Activated CD8-positive, alpha-beta memory T cell treated with anti-CD3 and anti-CD28 coated beads, Interleukin-2, amount 50 U/mL, for 48 hours (primary cell): Measurements from ENCODE around the gene MYO19.

ENCODE experiments used
- DNase-seq: peaks from one replicate; pipeline ENCODE4 v3.0.0-alpha.2; 2020

The MYO19 gene

GRCh38 chr17:36527621-36528250, 6.9 kb downstream of the MYO19 start:
- peak; percentile 43 for DNase-seq

- DNase-seq: peak; percentile 45
Measured at GRCh38 chr17:36525888-36526287, 8.8 kb downstream of the MYO19 start.

GRCh38 chr17:36525113-36525512, 9.6 kb downstream of the MYO19 start:
- peak; percentile 36 for DNase-seq

DNA sequence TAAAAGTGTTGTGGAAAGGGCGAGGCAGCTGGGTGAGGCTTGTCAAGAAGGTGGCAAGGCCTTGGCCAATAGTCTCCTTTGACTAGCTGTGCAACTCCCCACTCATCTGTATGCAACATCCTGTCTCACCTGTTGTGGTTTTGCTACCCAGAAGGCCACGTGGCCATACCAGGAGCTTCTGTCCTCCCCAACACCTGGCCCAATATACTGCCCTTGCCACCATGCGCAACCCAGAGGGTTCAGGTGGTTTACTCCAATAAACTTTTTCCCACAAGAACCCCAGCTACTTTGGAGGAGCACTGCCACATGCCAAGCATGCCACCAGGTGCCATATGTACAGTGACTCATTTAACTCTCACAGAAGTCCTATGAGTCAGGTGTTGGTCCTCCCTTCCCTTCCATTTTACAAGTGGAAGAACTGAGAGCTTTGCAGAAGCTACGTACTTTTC, 10.2 kb downstream of the MYO19 start:
- peak; percentile 54 for DNase-seq

DNA sequence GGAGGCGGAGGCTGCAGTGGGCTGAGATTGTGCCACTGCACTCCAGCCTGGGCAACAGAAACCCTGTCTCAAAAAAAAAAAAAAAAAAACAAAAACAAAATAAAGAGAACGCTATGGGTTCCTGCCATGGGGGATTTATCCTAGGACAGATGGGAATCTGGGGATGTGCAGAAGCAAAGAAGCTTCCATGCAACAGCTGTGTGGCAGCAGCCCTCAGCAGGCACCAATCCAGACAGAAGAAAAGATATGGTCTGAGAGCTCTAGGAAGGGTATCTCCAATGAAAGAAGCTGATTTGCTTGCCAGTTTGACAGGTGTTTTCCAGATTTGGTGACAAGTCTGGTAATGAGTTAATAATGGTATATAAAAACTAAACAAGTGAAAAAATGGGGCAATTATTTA, 11.6 kb downstream of the MYO19 start:
- DNase-seq: no peak

GRCh38 chr17:36515837-36516236, 18.8 kb downstream of the MYO19 start:
- DNase-seq: peak; percentile 17

- DNase-seq: peak; percentile 42
Measured at GRCh38 chr17:36514856-36515255, 19.8 kb downstream of the MYO19 start.

- DNase-seq: no peak
Measured at GRCh38 chr17:36512641-36513040, 22.0 kb downstream of the MYO19 start.

DNA sequence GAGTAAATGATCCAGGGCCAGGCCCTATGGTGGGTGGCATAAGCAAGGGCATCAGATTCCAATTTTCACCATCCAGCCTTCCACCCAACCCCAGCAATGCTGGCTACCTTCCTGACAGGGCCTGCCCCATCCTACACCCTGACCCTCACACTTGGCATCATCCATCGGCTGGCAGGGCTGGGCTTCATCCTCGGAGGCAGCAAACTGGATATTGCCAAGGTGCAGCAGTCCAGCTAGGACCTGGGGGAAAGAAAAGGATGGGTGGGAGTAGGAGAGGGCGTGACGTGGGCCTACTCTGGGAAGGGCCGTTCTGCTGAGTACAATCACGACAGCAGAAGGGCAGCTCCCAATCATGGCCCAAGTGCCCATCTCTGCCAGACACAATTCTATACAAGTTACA, 23.5 kb downstream of the MYO19 start:
- peak; percentile 42 for DNase-seq

DNA sequence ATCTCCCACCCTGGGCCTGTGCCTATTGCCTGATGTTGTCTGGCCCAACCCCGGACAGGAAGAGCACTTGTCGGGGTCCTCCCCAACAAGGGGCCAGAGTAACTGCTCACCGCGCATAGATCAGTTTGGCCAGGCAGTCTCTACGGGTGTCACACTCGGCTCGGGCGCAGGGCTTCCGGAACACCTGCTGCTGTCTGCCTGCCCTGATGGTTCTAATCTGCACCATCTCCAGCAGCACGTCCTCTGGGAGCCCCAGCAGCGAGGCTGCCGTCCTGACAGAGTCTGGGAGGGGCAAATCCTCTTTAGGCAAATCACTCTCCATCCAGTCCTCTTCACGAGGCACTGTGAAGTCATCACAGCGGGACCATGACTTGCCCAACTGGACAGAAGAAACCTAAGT, 24.0 kb downstream of the MYO19 start:
- DNase-seq: peak; percentile 48

DNA sequence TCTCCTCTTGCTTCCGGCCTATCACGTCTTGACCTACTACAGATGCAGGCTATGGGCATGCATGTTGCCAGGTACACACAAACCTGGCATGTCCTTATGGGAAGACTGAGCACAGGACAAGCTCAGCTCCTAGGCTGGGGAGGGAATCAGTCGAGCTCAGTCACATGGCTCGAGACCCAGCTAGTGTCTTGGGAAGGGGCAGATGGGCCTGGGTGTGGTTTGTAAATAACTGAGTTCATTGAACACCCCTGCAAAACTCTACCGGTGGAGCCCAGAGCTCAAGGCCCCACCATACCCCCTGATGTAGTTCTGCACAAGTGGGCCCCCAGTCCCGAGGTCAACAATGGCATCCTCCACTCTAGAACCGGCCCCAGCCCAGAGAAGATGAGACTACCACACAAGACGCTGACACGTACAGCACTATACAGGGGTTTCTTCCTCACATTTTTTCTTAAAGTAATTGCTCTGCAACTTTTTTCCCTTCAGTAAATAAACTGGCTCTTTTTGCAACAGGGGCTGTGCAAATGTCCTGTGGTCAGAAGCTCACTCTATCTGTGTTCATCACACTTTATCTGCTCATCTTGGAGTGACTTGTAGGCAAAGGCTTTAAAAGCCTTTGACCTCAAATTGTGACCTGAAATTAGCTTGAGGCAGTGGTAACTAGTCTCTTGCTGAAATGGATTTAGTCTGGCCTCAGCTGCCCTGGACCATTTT, 25.2 kb downstream of the MYO19 start:
- peak; percentile 42 for DNase-seq

- peak; percentile 39 for DNase-seq
Measured at GRCh38 chr17:36508439-36508838, 26.2 kb downstream of the MYO19 start.

DNA sequence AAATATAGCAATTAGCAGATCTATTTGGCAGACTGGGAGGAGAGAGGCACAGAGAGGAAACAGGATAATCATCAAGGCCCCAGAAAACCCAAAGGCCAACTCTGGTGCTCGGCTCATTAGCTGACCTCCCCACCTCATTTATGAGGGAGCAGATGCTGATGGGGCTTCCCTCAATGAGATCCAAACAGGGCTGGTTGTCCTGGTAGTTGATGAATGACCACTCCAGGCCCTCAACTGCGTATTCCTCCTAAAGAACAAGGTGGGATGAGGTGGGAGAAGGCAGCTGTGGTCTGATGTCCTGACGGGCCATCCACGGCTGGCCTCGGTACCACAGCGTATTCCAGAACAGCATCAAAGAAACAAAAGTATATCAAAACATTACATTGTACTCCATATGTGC, 27.4 kb downstream of the MYO19 start:
- peak; percentile 25 for DNase-seq

DNA sequence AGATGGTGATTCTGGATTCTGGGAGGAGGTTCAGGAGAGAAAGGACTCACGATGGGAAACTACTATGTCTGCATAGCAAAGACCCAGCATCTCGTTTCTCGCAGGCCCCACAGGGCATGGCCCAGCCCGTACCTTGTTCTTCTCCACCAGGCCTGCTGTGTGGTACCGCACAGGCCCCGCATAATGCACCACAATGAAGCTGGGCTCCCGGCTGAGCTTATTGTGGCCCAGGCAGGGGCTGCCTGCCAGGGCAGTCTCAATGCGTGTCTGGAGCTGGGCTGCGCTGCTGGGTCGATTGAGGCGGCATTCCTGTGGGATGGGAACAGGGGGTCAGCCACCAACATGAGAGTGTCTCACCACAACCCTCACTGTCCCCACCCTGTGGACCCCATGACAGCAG, 27.8 kb downstream of the MYO19 start:
- peak; percentile 33 for DNase-seq

DNA sequence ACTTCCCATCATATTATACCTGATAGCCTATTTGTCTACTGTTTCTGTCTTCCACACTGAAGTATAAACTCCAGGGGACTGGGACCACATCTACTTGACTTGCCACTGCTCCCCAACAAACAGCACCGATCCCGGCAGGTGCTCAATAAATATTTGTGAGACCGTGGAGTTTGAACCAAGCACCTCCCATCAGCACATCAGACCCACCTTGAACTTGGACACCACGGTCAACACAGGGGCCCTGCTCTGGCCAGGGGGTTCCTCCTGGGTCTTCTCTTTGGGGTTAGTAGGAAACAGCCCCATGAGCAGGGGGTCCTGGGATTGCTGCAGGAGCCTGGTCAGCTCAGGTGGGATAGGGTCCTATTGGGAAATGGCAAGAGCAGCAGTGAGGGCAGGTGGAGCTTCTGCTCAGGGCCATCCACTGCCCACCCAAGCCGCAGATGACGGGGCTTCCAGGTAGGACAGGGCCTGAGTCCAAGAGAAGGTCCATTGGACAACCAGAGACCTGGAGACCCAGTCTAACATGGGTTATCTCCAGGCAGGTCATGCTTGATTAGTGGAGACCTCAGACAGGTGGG, 28.3 kb downstream of the MYO19 start:
- DNase-seq: peak; percentile 33

- peak; percentile 39 for DNase-seq
Measured at GRCh38 chr17:36505171-36505570, 29.5 kb downstream of the MYO19 start.

DNA sequence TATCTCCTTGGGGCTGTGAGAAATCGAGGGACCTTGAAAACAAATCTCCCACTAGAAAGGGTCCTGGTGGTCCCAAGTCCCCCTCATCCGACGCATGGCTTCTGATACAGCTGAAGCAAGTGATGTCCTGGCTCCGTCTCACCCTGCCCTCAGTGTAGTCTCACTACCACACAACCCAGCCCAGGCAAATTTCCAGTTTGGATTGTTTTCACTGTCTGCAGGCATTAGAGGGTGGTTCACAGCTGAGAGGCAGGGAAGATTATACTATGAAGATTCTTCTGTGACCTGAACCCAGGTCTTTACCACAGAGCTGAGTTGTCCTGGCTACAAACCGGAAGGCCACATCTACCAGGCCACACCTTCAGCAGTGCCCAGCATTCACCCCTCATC, 30.5 kb downstream of the MYO19 start:
- no peak for DNase-seq

- peak; percentile 42 for DNase-seq
Measured at GRCh38 chr17:36503456-36504155, 31.1 kb downstream of the MYO19 start.

DNA sequence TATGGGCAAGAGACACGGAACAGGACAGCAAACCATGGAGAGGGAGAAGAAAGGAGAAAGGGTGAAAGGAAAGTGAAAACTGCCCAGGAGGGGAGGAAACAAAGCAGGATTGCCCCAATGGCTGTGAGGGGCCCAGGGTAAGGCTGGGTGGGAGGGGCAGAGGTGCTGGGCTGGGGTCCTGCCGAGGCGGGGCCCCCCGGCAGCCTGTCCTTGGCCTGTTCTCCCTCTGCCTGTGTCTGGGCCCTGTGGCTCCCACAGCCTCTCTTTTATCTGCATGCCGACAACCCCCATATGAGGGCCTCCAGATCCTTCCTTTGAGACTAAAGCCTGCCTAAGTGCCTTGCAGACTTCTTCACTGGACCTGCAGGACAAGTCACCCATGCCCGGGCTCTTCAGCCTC, 32.7 kb downstream of the MYO19 start:
- DNase-seq: peak; percentile 42

DNA sequence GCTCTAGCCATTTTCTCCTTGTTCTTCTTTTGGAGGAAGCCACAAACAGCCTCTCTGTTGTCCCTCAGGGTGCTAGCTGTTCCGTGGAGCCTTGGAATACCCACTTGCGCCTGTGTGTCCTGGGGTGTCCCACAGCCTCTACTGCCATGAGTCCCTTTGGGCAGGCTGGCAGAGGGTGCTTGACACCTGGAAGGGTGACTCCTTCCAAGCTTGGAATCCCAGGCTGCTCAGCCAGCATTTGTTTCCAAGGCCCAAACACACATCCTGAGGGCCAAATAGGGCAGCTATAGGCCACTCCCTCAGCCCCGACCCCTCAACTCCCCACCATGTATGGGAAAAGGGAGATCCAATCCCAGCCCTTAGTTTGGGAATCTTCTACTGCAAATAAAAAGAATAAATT, 33.3 kb downstream of the MYO19 start:
- peak; percentile 43 for DNase-seq

DNA sequence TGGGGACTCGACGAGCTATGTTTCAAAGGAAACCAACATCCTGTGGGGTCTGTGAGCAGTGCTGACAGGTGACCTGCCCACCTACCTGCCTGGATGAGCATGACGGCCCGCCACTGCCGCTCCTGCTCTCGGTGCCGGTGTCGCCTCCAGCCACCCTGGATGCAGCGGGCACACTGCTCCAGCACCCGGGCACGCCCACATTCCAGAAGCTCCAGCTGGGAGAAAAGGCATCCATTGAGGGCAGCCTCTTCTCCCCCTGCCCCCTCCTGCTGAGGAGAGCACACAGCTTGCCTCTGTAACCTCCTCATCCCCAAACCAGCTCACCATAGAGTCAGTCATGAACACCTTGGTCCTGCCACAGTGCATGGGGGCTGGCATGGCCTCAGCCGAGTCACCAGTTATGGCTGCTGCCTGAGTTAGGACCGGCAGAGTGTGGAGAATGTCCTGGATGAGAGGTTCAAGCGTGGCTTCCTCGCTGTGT, 33.9 kb downstream of the MYO19 start:
- DNase-seq: peak; percentile 46

DNA sequence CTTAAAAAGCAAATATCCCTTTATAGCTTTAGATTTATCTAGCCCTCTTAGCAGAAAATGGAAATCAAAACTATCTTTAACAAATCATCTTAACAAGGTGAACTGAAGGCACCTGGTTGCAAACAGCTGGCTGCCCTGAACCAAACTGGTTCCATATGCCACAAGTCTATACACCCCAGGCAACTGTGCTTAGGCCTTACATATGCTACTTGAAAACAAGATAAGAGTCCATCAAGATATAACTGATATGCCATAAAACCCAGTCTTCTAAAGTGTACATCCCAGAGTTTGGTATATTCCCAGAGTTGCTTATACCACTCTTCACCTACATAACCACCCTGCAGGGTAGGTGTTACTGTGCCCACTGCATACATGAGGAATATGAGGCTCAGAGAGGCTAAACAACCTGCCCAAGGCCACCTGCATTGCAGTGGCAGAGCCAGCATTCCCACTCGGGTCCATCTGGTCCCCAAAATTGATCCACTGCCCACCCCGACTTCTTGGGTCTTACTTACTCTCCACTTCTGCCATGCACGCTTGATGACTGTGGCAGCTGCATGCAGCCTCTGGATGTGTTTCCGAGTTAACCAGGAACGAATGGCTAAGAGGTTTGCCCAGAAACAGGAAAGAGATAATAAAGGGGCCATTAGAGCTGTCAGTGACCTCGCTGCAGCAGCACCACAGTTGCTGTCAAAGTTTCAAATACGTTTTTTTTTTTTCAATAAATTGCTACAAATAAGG, 35.9 kb downstream of the MYO19 start:
- DNase-seq: peak; percentile 42

DNA sequence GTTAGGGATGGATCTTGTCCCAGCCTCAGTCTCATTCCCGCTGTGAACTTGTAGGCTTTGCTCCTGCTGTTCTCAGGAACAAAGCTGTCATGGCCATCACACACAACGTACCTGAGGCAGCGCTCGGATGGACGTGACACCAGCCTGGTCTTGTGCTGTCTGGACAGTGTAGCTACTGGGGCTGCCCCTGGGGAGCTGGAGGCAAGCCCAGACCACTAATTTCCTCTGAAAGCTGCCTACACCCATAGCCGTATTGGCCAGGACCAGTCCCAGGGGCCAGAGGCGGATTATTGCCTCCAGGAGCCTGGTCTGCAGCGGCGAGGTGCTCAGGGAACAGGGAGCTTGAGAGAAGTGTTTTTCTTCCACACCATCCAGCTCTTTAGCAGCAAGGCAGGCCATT, 36.5 kb downstream of the MYO19 start:
- no peak for DNase-seq
